ENCODE data around the gene WDR86.

DNA sequence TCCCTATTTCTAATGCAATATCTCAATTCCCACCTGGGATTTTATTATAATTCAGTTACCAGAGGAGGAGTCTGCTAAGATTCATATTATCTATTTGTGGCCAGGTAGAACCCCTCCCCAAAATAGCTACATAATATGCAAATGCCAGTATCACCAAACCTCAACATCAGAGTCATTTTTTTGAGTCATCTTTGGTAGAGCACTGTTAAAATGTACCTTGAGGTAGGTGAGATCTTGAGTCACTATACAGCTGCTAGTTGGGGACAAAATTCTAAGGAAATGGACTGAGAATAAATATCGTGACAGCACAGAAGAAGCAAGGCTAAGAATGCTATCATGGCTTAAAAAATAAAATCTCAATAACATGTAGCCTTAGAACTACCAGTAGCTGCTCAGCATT is 34.8 kb upstream of the WDR86 start:
- TF ChIP-seq, protein P1, sequence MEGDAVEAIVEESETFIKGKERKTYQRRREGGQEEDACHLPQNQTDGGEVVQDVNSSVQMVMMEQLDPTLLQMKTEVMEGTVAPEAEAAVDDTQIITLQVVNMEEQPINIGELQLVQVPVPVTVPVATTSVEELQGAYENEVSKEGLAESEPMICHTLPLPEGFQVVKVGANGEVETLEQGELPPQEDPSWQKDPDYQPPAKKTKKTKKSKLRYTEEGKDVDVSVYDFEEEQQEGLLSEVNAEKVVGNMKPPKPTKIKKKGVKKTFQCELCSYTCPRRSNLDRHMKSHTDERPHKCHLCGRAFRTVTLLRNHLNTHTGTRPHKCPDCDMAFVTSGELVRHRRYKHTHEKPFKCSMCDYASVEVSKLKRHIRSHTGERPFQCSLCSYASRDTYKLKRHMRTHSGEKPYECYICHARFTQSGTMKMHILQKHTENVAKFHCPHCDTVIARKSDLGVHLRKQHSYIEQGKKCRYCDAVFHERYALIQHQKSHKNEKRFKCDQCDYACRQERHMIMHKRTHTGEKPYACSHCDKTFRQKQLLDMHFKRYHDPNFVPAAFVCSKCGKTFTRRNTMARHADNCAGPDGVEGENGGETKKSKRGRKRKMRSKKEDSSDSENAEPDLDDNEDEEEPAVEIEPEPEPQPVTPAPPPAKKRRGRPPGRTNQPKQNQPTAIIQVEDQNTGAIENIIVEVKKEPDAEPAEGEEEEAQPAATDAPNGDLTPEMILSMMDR (IDR thresholded peaks at IDR 0.05) = no peak
- TF ChIP-seq POLR2A (IDR thresholded peaks at IDR 0.05) = no peak
